T-helper 2 cell (primary cell): ENCODE results near the gene MAGEA8.
"Not testable (repeated sequence)": the region's sequence is repeated elsewhere in the genome, so short reads cannot be mapped to it uniquely, and the experiment has no call there.

Source experiments
- DNase-seq, 5 experiments: peaks; one replicate each; pipeline versions ENCODE4 v3.0.0 to v3.0.0-alpha.2; 2012 to 2022
- total RNA-seq, 2 donors: gene quantifications; one replicate each; lab custom pipeline; 2026; lab: John Stamatoyannopoulos, UW

MAGEA8 gene
- 0 reads per million in 2 donors for total RNA-seq

GRCh38 chrX:149881081-149881711 lies at the start of gene MAGEA8:
MAGEA8 (plus strand) TSS chrX:149881183; CDS start chrX:149884273, 3,090 bp downstream.
- peak in 1 of 5 experiments; percentile 7 for DNase-seq

GRCh38 chrX:149831473-149831872 lies 49.5 kb upstream of the MAGEA8 start:
- DNase-seq, result no peak

- not testable (repeated sequence) for DNase-seq
Observed at GRCh38 chrX:149836728-149837127, 44.3 kb upstream of the MAGEA8 start.

- DNase-seq, result no peak
Observed at GRCh38 chrX:149837167-149837566, 43.8 kb upstream of the MAGEA8 start.

- no peak for DNase-seq
Observed at GRCh38 chrX:149837639-149838038, 43.3 kb upstream of the MAGEA8 start.

GRCh38 chrX:149841929-149842328 lies 39.1 kb upstream of the MAGEA8 start:
- DNase-seq, result no peak

- no peak for DNase-seq
Observed at GRCh38 chrX:149845385-149845784, 35.6 kb upstream of the MAGEA8 start.

- no peak for DNase-seq
Observed at GRCh38 chrX:149846789-149847188, 34.2 kb upstream of the MAGEA8 start.

- DNase-seq, result no peak
Observed at GRCh38 chrX:149848855-149849254, 32.1 kb upstream of the MAGEA8 start.

- no peak for DNase-seq
Observed at GRCh38 chrX:149849787-149850186, 31.2 kb upstream of the MAGEA8 start.

- DNase-seq, result no peak
Observed at GRCh38 chrX:149851864-149852263, 29.1 kb upstream of the MAGEA8 start.

- no peak for DNase-seq
Observed at GRCh38 chrX:149853925-149854324, 27.1 kb upstream of the MAGEA8 start.

- DNase-seq, result peak in 2 of 5 experiments; percentile 4 to 17
Observed at GRCh38 chrX:149858592-149858991, 22.4 kb upstream of the MAGEA8 start.

GRCh38 chrX:149860445-149860844 lies 20.5 kb upstream of the MAGEA8 start:
- no peak for DNase-seq

GRCh38 chrX:149865390-149865789 lies 15.6 kb upstream of the MAGEA8 start:
- DNase-seq, result no peak

- DNase-seq, result no peak
Observed at GRCh38 chrX:149867488-149867887, 13.5 kb upstream of the MAGEA8 start.

GRCh38 chrX:149870840-149871239 lies 10.1 kb upstream of the MAGEA8 start:
- no peak for DNase-seq

- DNase-seq, result no peak
Observed at GRCh38 chrX:149871433-149871832, 9.6 kb upstream of the MAGEA8 start.

GRCh38 chrX:149871940-149872339 lies 9.0 kb upstream of the MAGEA8 start:
- DNase-seq, result peak; percentile 13 to 75 (median 33)

- DNase-seq, result no peak
Observed at GRCh38 chrX:149877157-149877556, 3.8 kb upstream of the MAGEA8 start.

- DNase-seq, result no peak
Observed at GRCh38 chrX:149877636-149878035, 3.3 kb upstream of the MAGEA8 start.

GRCh38 chrX:149890828-149891227 lies 9.8 kb downstream of the MAGEA8 start:
- DNase-seq, result not testable (repeated sequence)

GRCh38 chrX:149898554-149898953 lies 17.6 kb downstream of the MAGEA8 start:
- no peak for DNase-seq

- DNase-seq, result no peak
Observed at GRCh38 chrX:149903889-149904748, 23.1 kb downstream of the MAGEA8 start.
